Measurements from ENCODE around the gene STAB1. TPM values are rescaled to one million over a fixed set of nuclear protein-coding genes. Genes with fewer than 3 reads are reported as not detected.
A peak's percentile ranks its signal among the peaks of the same experiment; 100 is the strongest.

Gene STAB1
- total RNA-seq, 3 donors from 2014 or later (not counting 1 experiment from before 2014, with no cell fraction given), result 1.8 to 26.5 (median 5.9) TPM

- H3K4me3 Mint-ChIP-seq, result no peak overlapping the region
- intact Hi-C loops (cut with micrococcal nuclease), result no loop called here
- H3K27me3 Mint-ChIP-seq (ENCODE audit: low read depth in 2 of 2), result no peaks in the 10 kb centered on the region
- Histone ChIP-seq H3K4me1 (ENCODE audit: control insufficient read depth, insufficient read depth, low read length) (peaks cover 50% of the 10 kb centered on the region), H3K27me3 (ENCODE audit: control insufficient read depth, insufficient read depth, low read length) (no peaks in the 10 kb centered on the region), H3K36me3 (ENCODE audit: control insufficient read depth, insufficient read depth, low read length) (peaks cover 21% of the 10 kb centered on the region), H3K27ac (ENCODE audit: low read length) (no peak overlapping the region), H3K4me3 (ENCODE audit: low read length) (no peak overlapping the region), H3K9me3 (ENCODE audit: control insufficient read depth, insufficient read depth, low read length) (no peaks in the 10 kb centered on the region)
- no peak for DNase-seq
- TF ChIP-seq CTCF (IDR thresholded peaks at IDR 0.05), result no peak
- WGBS (ENCODE audit: insufficient coverage), result 74% methylated on average over 16 of the region's 16 CpGs
- ATAC-seq, result no peak
- H3K27ac Mint-ChIP-seq, result no peak overlapping the region
- peaks cover 0 to 18% of the 10 kb centered on the region in 2 donors for H3K4me1 Mint-ChIP-seq
- no peaks in the 10 kb centered on the region for H3K9me3 Mint-ChIP-seq
- no peaks in the 10 kb centered on the region for H3K36me3 Mint-ChIP-seq
These were observed 852 bp downstream of the STAB1 start for GRCh38 chr3:52495777-52496602.

DNA sequence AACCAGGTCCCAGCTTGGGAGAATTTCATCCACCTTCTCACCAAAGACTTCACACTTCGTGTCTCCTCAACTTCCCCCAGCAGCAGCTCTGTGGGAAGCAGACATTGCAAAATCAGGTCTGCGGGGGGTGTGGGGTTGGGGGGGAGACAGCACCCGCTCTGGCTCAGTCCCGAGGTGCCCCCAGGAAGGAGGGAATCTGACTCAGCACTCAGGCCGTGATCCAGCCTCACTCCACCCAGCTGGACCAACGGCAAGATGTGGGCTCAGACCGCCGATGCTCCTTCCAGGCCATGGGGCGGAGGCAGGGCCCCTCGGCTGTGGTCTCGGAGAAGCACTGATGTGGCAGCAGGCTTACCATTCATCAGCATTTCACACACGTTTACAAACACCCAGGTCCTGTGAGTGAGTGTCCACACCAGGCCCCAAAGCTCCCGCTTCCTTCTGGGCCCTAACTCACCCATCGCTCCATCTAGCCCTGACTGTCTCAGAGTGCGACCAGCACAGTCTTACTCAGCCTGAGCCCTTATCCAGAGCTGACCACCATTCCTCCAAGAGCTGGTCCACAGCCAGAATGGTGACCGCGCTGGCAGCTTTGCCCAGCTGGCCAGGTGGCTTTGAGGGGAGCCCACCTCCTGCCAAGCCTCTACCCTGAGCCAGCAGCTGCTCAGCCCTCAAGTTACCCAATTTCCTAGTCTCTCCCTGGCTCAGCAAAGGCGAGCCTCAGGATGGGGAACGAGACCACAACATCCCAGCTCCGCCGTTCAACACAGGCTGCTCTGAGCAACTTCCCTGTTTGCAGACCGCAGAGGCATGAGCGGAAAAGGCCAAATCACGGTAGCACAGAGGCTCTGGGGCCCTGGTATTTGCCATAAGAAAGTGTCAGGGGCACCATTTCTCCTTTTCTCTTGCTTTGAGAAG is 3.3 kb downstream of the STAB1 start:
- no peak overlapping the region for H3K4me3 ChIP-seq (ENCODE audit: low read length)

DNA sequence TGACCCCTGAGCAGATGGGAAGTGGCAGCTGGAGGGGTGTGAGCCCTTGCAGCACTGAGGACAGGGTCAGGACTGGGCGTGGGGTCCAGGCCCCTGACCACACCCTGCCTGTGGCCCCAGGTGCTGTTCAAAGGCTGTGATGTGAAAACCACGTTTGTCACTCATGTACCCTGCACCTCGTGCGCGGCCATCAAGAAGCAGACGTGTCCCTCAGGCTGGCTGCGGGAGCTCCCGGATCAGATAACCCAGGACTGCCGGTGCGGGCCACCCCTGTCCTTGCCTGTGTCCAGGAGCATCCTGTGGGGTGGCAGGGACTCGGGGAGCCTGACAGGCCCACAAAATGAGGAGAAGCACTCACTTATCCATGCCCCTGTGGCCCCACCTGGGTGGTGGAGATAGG is 5.9 kb downstream of the STAB1 start:
- Mint-ChIP-seq H3K9me3 (no peaks in the 10 kb centered on the region), H3K27me3 (ENCODE audit: low read depth in 2 of 2) (no peaks in the 10 kb centered on the region), H3K27ac (no peak overlapping the region), H3K4me3 (no peak overlapping the region), H3K4me1 (peaks cover 0 to 8% of the 10 kb centered on the region in 2 donors), H3K36me3 (no peaks in the 10 kb centered on the region)
- Histone ChIP-seq H3K9me3 (ENCODE audit: control insufficient read depth, insufficient read depth, low read length) (no peaks in the 10 kb centered on the region), H3K27me3 (ENCODE audit: control insufficient read depth, insufficient read depth, low read length) (no peaks in the 10 kb centered on the region), H3K36me3 (ENCODE audit: control insufficient read depth, insufficient read depth, low read length) (no peaks in the 10 kb centered on the region), H3K4me3 (ENCODE audit: low read length) (no peak overlapping the region), H3K27ac (ENCODE audit: low read length) (no peak overlapping the region), H3K4me1 (ENCODE audit: control insufficient read depth, insufficient read depth, low read length) (peaks cover 28% of the 10 kb centered on the region)
- DNase-seq, result no peak
- WGBS (ENCODE audit: insufficient coverage), result 72% methylated on average over 11 of the region's 11 CpGs
- intact Hi-C loops (cut with micrococcal nuclease), result no loop called here
- no peak for TF ChIP-seq CTCF (IDR thresholded peaks at IDR 0.05)
- ATAC-seq, result no peak

More for the DNA sequence above, 3.3 kb downstream of the STAB1 start:
- peak; percentile 31 to 68 (median 36) for ATAC-seq
- no peak for DNase-seq
- Mint-ChIP-seq H3K27me3 (ENCODE audit: low read depth in 2 of 2) (no peaks in the 10 kb centered on the region), H3K36me3 (no peaks in the 10 kb centered on the region), H3K9me3 (no peaks in the 10 kb centered on the region), H3K4me1 (peaks cover 0 to 18% of the 10 kb centered on the region in 2 donors), H3K27ac (no peak overlapping the region), H3K4me3 (no peak overlapping the region)
- Histone ChIP-seq H3K9me3 (ENCODE audit: control insufficient read depth, insufficient read depth, low read length) (no peaks in the 10 kb centered on the region), H3K27ac (ENCODE audit: low read length) (no peak overlapping the region), H3K27me3 (ENCODE audit: control insufficient read depth, insufficient read depth, low read length) (no peaks in the 10 kb centered on the region), H3K4me1 (ENCODE audit: control insufficient read depth, insufficient read depth, low read length) (peaks cover 46% of the 10 kb centered on the region), H3K36me3 (ENCODE audit: control insufficient read depth, insufficient read depth, low read length) (no peaks in the 10 kb centered on the region)
- intact Hi-C loops (cut with micrococcal nuclease), result no loop called here
- no peak for TF ChIP-seq CTCF (IDR thresholded peaks at IDR 0.05)
- WGBS (ENCODE audit: insufficient coverage), result 21% methylated on average over 24 of the region's 24 CpGs

Measured in natural killer cell (primary cell).